SKM-1 treated with dmso at 0.1 percent for 144 hours (cell line): ENCODE measurements around the gene BIRC6.
"Not testable (repeated sequence)": the region's sequence is repeated elsewhere in the genome, so short reads cannot be mapped to it uniquely, and the experiment has no call there.

ENCODE experiments used
- DNase-seq: peaks from one replicate; lab custom pipeline; 2025; ENCODE audit not compliant: unreplicated experiment; lab: John Stamatoyannopoulos, UW

Gene BIRC6

DNA sequence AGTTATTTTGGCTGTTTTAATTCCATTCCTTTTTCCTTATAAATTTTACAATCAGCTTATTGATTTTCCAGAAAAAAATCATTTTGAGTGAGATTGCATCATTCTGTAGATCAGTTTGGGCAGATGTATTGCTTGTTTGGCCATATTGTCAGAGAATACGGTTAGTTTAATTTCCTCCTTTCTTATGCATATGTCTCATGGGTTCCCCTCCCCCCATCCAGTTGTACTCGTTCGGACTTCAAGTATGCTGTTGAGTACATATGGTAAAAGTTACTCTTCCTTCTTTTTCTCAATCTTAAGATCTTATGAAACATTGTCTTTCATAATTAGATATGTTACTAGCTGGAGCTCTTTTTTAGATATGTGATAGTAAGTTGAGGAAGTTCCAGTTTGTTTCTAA is 139.8 kb downstream of the BIRC6 start:
- DNase-seq = no peak

GRCh38 chr2:32498306-32498705 is 141.5 kb downstream of the BIRC6 start:
- DNase-seq = no peak

DNA sequence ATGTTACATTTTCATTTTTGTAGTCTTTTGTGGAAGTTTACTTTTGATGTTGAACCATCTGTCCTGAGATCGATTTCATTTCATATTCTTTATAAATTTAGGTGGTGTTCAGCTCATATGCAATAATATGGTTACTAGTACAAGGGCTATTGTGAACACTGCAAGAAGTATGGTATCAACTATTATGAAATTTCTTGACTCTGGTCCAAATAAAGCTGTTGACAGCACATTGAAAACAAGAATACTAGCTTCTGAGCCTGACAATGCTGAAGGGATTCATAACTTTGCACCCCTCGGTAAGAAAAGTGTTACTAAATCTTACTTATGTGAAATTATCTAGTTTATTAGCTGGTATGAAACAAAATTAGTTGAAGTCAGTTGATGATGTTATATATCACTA is 146.1 kb downstream of the BIRC6 start:
- DNase-seq = no peak

DNA sequence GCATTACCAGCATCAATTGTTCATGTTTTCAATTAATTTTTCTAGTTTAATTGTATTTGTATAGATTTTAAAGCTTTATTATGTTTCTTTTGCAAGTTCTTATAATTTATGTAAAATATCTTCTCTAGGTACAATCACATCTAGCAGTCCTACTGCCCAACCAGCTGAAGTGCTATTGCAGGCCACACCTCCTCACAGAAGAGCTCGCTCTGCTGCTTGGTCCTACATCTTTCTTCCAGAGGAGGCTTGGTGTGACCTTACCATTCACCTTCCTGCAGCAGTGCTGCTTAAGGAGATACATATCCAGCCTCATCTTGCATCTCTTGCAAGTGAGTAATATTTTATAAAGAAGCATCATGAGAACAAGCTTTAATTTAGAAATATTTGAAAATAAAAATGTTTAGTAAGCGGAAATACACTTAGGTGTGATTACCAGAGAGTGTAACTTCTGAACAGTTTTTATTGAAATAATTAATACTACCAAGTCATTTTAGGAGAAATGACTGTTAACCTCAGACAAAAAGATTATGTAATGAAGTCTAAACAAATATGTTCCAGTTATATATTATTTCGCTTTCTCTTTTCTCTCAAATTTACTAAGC is 148.2 kb downstream of the BIRC6 start:
- DNase-seq = no peak

DNA sequence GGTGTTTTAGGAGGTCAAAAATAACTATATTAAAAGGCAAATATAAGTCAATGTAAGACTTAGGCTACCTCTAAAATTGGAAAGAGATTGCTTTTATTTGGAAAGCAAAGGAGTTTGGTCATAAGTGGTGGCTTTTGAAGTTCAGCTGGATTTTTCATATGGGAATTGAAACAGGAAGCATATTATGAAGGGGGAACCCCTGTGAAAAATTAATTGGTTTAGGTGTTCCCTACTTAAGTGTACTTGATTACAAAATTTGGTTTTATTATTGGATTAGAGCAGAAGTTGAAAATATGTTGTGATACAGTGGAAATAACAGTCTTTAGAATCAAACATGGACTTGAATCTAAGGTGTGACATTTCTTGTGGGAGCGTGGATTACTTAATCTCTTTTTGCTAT is 149.6 kb downstream of the BIRC6 start:
- no peak for DNase-seq

DNA sequence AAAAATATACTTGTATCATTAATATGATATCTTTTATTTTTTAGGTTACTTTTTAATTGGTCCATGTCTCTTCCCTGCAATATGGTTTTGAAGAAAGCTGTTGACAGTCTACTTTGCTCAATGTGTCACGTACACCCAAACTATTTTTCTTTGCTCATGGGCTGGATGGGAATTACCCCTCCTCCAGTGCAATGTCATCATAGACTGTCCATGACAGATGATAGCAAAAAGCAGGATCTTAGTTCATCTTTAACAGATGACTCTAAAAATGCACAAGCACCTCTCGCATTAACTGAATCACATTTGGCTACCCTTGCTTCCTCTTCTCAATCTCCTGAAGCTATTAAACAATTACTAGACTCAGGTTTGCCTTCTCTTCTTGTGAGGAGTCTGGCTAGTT is 158.1 kb downstream of the BIRC6 start:
- DNase-seq = no peak

DNA sequence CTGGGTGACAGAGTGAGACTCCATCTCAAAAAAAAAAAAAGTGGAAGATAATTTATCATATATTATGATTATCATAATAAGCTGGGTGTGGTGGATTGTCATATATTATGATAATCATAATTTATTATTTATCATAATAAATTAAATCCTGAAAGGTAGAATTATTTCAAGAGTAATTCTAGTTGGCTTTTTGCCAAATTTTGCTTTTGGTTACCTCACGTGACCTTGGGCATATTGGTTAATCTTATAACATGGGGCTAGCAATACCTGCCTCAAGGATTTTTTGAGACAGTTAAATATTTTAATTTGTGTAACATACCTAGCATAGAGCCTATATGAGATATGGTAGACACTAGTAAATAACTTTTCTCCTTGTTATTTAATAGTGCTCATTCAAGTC is 159.7 kb downstream of the BIRC6 start:
- DNase-seq = no peak

DNA sequence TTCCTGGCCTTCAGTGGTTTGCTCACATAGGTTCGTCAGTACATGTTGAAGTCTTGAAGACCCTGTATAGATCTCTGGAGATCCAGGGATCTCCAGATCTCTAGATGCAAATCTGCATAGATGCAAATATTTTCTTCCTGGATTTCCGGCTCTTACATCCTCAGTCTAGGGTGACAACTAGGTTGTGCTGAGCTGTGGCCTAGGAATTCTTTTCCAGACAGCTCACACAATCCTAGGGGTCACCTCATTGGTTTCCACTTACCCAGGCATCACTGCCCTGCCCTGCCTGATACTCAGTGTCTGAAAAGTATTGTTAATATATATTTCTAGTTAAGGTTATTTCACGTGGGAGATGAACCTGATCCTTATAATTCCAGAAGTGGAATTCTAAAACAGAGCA is 165.9 kb downstream of the BIRC6 start:
- DNase-seq = no peak

DNA sequence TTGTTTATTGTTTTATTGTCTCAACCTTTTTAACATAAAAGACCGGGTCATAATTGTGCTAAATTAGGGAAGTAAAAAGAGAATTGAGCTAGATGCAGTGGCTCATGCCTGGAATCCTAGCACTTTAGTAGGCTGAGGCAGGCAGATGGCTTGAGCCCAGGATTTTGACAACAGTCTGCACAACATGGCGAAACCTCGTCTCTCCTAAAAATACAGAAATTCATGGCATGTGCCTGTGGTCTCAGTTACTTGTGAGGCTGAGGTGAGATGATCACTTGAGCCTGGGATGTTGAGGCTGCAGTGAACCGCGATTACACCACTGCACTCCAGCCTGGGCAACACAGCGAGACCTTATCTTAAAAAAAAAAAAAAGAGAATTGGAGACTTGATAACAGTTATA is 166.9 kb downstream of the BIRC6 start:
- no peak for DNase-seq

DNA sequence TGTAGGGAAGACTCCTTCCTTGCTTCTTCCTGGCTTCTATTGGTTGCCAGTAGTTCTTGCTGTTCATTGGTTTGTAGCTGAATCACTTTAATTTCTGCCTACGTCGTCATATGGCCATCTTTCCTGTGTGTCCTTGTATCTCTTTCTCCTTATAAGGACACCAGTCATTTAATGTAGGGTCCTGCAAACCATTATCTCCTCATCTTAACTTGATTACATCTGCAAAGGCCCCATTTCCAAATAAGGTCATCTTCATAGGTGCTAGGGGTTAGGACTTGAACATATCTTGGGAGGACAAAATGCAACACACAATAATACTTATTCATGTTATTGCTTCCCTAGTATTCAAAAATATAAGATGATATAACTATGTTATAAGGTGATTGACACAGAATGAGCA is 175.5 kb downstream of the BIRC6 start:
- DNase-seq = no peak

DNA sequence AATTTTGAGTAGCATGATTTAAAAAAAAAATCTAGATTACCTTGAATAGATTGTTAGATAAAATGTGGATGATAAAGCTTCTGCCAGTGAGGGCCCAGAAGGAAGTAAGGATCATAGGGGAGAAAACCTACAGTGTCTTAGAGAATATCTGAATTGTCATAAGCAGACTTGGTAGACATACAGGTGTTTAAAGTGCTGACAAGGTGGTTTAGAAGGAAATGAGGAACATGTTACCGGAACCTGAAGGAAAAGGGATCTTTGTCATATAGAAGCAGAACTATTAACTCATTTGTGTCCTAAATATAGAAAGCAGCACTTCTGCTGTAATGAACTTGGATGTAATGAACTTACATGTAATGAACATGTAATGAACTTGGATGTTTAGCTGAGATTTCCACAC is 176.1 kb downstream of the BIRC6 start:
- DNase-seq = no peak

DNA sequence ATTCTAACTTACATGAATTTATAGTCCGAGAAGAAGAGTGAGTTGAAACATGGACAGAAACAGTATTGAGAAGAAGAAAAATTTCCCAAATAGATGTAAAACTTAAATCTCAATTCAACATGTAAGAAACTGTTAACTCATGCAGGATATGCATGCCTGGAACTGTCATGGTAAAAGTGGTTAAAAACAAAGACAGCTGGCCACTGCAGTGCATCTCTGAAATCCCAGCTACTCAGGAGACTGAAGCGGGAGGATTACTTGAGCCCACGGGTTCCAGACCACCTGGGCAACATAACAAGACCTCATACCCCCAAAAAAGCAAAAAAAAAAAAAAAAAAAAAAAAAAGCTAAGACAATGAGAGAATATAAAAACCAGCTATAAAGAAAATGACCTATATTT is 178.0 kb downstream of the BIRC6 start:
- DNase-seq = no peak

GRCh38 chr2:32538735-32539134 is 181.9 kb downstream of the BIRC6 start:
- no peak for DNase-seq

GRCh38 chr2:32552483-32552882 is 195.7 kb downstream of the BIRC6 start:
- DNase-seq = not testable (repeated sequence)

GRCh38 chr2:32553829-32554432 is 197.1 kb downstream of the BIRC6 start:
- DNase-seq = peak; percentile 47

DNA sequence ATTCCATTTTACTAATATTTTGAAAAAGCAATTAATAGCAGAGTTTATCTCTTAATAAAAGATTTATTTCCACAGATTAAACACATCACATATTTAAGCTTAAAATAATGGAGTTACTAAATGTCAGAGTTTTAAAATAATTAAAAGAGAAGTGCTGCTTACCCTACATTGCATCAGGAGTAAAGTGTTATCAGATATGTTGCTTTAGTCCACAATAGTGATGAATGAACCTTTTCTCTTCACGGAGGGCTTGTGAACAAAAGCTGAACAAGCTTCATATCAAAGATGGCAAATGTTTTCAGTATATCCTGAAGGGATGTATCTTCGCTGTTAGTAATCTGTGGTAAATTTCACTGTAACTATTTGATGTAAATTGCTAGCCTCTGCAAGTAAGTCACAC is 201.7 kb downstream of the BIRC6 start:
- no peak for DNase-seq

DNA sequence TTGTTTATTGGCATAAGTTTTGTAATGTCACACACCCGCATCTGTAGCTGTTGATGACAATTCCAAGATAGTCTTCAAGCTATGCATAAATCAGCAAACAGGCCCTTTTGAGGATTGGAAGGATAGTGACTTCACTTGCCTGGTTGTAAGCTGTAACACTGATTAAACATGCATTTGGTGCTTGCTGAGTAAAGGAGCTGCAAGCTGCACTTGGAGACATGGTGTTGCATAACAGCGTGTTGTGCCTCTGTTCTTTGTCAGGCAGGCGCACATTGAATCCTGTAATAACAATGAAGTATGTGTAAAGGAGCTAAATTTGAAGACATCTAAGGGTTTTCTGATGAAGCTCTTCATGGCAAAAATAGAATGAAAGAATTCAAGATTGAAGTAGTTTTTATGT is 202.3 kb downstream of the BIRC6 start:
- no peak for DNase-seq

DNA sequence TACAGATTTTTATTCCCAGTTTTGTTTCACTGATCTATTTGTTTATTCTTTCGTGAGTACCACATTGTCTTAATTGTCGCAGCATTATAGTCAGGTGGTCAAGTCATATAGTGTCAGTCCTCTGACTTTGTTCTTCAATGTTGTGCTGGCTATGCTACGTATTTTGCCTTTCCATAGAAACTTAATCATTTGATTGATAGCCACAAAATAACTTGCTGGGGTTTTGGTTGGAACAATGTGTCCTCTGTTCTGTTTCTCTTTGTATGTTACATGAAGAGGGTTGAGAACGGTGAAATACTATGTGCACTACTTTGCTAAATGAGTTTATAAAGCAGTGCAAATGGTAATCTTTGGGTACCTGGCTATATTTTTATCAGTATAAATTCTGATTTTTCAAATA is 206.1 kb downstream of the BIRC6 start:
- no peak for DNase-seq

DNA sequence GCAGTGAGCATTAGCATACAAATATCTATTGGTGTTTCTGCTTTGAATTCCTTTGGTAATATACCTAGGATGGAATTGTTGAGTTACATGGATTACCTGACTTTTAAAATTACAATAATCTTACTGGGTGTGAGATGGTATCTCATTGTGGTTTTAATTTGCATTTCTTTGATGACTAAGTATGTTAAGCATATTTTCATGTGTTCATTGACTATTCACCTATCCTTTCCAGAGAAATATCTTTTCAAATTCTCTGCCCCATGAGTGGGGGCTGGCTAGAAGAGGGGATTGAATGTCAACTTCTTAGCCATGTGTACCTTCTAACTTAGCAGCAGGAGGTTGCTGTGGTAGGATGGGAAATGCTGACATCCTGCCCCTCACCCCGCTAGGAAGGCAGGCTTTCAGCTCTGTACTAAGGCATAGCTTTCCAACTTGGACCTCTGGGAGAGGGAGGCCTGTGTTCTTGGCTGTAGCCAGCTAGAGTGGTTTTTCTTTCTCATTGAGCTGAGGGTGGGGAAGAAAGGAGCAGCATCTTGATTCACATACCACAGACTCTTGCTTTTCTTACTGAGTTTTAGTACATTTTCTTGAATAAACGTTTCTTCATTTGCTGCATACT is 207.7 kb downstream of the BIRC6 start:
- DNase-seq = no peak

- DNase-seq = no peak
Measured at GRCh38 chr2:32565902-32566301, 209.1 kb downstream of the BIRC6 start.

GRCh38 chr2:32572030-32572429 is 215.2 kb downstream of the BIRC6 start:
- DNase-seq = no peak

GRCh38 chr2:32572737-32573136 is 215.9 kb downstream of the BIRC6 start:
- no peak for DNase-seq
